Subcutaneous adipose tissue (tissue), 4 donors: ENCODE data around the gene FBXL14. TPM values are rescaled to one million over a fixed set of nuclear protein-coding genes. Genes with fewer than 3 reads are reported as not detected.

Experiments
- CTCF ChIP-seq: fragments of 450-650 bp; IDR thresholded peaks from one replicate; pipeline ENCODE4 v1.5.1; 2016; ENCODE audit warnings: low read depth, mild to moderate bottlenecking, control low read depth, antibody characterized with exemption, moderate library complexity
- total RNA-seq, 4 donors: library from RNA; depleted of rRNA; stranded (reverse); fragments of >200 nt; gene quantifications; one replicate each; pipeline ENCODE4 v1.1.0, GENCODE V29; 2016

The FBXL14 gene
- total RNA-seq, 4 donors from 2014 or later, result 4.6 to 10.2 (median 8.0) TPM

- no peak for TF ChIP-seq CTCF
Observed at GRCh38 chr12:1544996-1545700, 49.2 kb downstream of the FBXL14 start.

GRCh38 chr12:1542599-1542998 lies 51.8 kb downstream of the FBXL14 start:
- TF ChIP-seq CTCF, result no peak

GRCh38 chr12:1540690-1541089 lies 53.7 kb downstream of the FBXL14 start:
- no peak for TF ChIP-seq CTCF

- no peak for TF ChIP-seq CTCF
Observed at GRCh38 chr12:1539135-1539534, 55.2 kb downstream of the FBXL14 start.

- no peak for TF ChIP-seq CTCF
Observed at GRCh38 chr12:1536817-1537216, 57.6 kb downstream of the FBXL14 start.

GRCh38 chr12:1534748-1535147 lies 59.6 kb downstream of the FBXL14 start:
- no peak for TF ChIP-seq CTCF

GRCh38 chr12:1533602-1534304 lies 60.6 kb downstream of the FBXL14 start:
- TF ChIP-seq CTCF, result no peak
